Stimulated activated CD4-positive, alpha-beta T cell treated with anti-CD3 and anti-CD28 coated beads, TNF-alpha, amount 100 ng/mL, for 4 hours (primary cell): ENCODE data around the gene TNS1.

Source experiments
- DNase-seq, 3 experiments: peaks; one replicate each; pipeline ENCODE4 v3.0.0-alpha.2; 2020; ENCODE audit warnings: low read depth in 3 of 3

TNS1 gene

GRCh38 chr2:217942731-217943335, 60.0 kb downstream of the TNS1 start:
- DNase-seq = no peak

- no peak for DNase-seq
Observed at GRCh38 chr2:217941886-217942728, 60.7 kb downstream of the TNS1 start.

- no peak for DNase-seq
Observed at GRCh38 chr2:217941339-217941738, 61.5 kb downstream of the TNS1 start.

GRCh38 chr2:217940261-217941220, 62.3 kb downstream of the TNS1 start:
- no peak for DNase-seq

- DNase-seq = no peak
Observed at GRCh38 chr2:217939629-217940245, 63.1 kb downstream of the TNS1 start.

- no peak for DNase-seq
Observed at GRCh38 chr2:217939220-217939619, 63.6 kb downstream of the TNS1 start.

- no peak for DNase-seq
Observed at GRCh38 chr2:217938036-217938435, 64.8 kb downstream of the TNS1 start.

- DNase-seq = no peak
Observed at GRCh38 chr2:217937446-217937845, 65.3 kb downstream of the TNS1 start.

- DNase-seq = no peak
Observed at GRCh38 chr2:217936952-217937351, 65.8 kb downstream of the TNS1 start.

GRCh38 chr2:217935901-217936684, 66.7 kb downstream of the TNS1 start:
- DNase-seq = no peak

- no peak for DNase-seq
Observed at GRCh38 chr2:217935235-217935879, 67.4 kb downstream of the TNS1 start.

GRCh38 chr2:217934321-217935131, 68.3 kb downstream of the TNS1 start:
- no peak for DNase-seq

- no peak for DNase-seq
Observed at GRCh38 chr2:217933617-217933993, 69.2 kb downstream of the TNS1 start.

GRCh38 chr2:217932803-217933616, 69.8 kb downstream of the TNS1 start:
- no peak for DNase-seq

- DNase-seq = no peak
Observed at GRCh38 chr2:217931846-217932560, 70.8 kb downstream of the TNS1 start.

GRCh38 chr2:217930761-217931563, 71.8 kb downstream of the TNS1 start:
- DNase-seq = no peak
